ENCODE measurements around the gene ABCD1.

DNA sequence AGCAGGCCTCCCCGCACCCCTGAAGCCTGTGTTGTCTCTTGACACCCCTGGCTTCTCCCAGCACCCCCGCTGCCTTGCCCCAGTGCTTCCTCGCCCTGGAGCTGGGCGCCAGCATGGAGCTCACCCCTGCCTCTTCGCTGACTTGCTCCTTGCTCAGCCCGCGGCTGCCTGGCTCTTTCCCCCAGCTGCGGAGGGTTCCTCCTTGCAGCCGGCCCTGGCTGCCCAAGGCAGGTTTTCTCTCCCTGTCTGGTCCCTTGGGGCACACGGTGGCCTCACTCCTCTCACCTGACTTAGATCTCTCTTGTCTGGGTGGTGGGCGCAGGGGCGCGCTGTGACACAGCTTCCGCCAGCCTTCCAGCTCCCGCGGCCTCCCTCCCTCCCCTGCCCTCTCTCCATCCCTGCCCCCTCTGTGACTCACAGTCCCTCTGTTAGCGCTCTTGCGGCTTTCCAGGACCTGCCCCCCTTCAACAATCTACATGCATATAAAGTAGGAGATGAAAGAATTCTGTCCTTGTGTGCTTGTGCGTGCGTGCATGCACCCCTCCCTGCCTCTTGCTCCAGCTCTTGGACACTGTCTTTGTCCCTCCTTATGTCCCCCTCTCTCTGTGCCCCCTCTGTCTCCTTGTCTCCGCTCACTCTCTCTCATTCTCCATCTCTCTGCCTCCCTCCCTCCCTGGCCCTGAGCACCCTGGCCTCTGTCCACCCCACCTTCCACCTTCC, 41.6 kb downstream of the ABCD1 start:
- TF ChIP-seq, protein P1, sequence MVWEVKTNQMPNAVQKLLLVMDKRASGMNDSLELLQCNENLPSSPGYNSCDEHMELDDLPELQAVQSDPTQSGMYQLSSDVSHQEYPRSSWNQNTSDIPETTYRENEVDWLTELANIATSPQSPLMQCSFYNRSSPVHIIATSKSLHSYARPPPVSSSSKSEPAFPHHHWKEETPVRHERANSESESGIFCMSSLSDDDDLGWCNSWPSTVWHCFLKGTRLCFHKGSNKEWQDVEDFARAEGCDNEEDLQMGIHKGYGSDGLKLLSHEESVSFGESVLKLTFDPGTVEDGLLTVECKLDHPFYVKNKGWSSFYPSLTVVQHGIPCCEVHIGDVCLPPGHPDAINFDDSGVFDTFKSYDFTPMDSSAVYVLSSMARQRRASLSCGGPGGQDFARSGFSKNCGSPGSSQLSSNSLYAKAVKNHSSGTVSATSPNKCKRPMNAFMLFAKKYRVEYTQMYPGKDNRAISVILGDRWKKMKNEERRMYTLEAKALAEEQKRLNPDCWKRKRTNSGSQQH (CRISPR knock-in tag; IDR thresholded peaks at IDR 0.05) = no peak
- TF ChIP-seq FOXJ3 (CRISPR knock-in tag; IDR thresholded peaks at IDR 0.05) = no peak
